Hepatocyte (in vitro differentiated cells): Measurements from ENCODE around the gene RCBTB1. TPM values are rescaled to one million over a fixed set of nuclear protein-coding genes. Genes with fewer than 3 reads are reported as not detected.
"Not testable (repeated sequence)": the region's sequence is repeated elsewhere in the genome, so short reads cannot be mapped to it uniquely, and the experiment has no call there.

Source experiments
- DNase-seq: peaks from one replicate; pipeline ENCODE4 v3.0.0-alpha.2; 2016; ENCODE audit warnings: low spot score
- H2AFZ ChIP-seq: fragments of 200-600 bp; sonication (generic); 2 replicates; pipeline ENCODE4 v1.6.0; 2016; ENCODE audit warnings: antibody characterized with exemption, mild to moderate bottlenecking
- H3K27ac ChIP-seq: fragments of 200-600 bp; sonication (generic); 2 replicates; pipeline ENCODE4 v1.5.1; 2016; ENCODE audit warnings: mild to moderate bottlenecking
- H3K27me3 ChIP-seq: fragments of 200-600 bp; sonication (generic); 2 replicates; pipeline ENCODE4 v1.6.1; 2016
- H3K36me3 ChIP-seq: fragments of 200-600 bp; sonication (generic); replicated peaks from 2 replicates; pipeline ENCODE4 v1.5.1; 2016; ENCODE audit warnings: low read depth; ENCODE audit not compliant: insufficient read depth
- H3K4me1 ChIP-seq: fragments of 200-600 bp; sonication (generic); 2 replicates; pipeline ENCODE4 v1.5.1; 2016; ENCODE audit warnings: mild to moderate bottlenecking, moderate library complexity; ENCODE audit not compliant: insufficient read depth
- H3K4me2 ChIP-seq: fragments of 200-600 bp; sonication (generic); 2 replicates; pipeline ENCODE4 v1.6.0; 2016
- H3K4me3 ChIP-seq: fragments of 200-600 bp; sonication (generic); 2 replicates; pipeline ENCODE4 v1.5.1; 2016; ENCODE audit warnings: mild to moderate bottlenecking
- H3K79me2 ChIP-seq: fragments of 200-600 bp; sonication (generic); 2 replicates; pipeline ENCODE4 v1.6.0; 2017; ENCODE audit warnings: mild to moderate bottlenecking
- H3K9me2 ChIP-seq: fragments of 200-600 bp; sonication (generic); replicated peaks from 2 replicates; pipeline ENCODE4 v1.6.0; 2017; ENCODE audit warnings: mild to moderate bottlenecking; ENCODE audit not compliant: insufficient read depth
- H3K9me3 ChIP-seq: fragments of 200-600 bp; sonication (generic); 2 replicates; pipeline ENCODE4 v1.5.1; 2016; ENCODE audit warnings: low read depth, mild to moderate bottlenecking
- H4K20me1 ChIP-seq: fragments of 200-600 bp; sonication (generic); 2 replicates; pipeline ENCODE4 v1.6.0; 2016; ENCODE audit warnings: mild to moderate bottlenecking; ENCODE audit not compliant: insufficient read depth, poor library complexity, severe bottlenecking
- EZH2 ChIP-seq: fragments of 200-600 bp; sonication (generic); IDR thresholded peaks from 2 replicates; pipeline ENCODE4 v1.6.1; 2016; ENCODE audit warnings: antibody characterized with exemption, mild to moderate bottlenecking, borderline replicate concordance
- EZH2phosphoT487 ChIP-seq: fragments of 200-600 bp; sonication (generic); IDR thresholded peaks from one replicate; pipeline ENCODE4 v1.6.1; 2018; ENCODE audit warnings: antibody characterized with exemption, mild to moderate bottlenecking, low read depth, moderate library complexity; ENCODE audit not compliant: unreplicated experiment, severe bottlenecking
- WGBS: methylation state at CpG from one replicate; pipeline ENCODE4 v1.1.6; 2016; ENCODE audit warnings: low lambda C conversion rate; ENCODE audit errors: missing lambda C conversion rate; 5-methylcytosine and 5-hydroxymethylcytosine counted together
- polyA plus RNA-seq: library from polyadenylated mRNA; unstranded; fragments of >200 nt; fragmentation: Nextera tagmentation; extraction: Ambion mirVana; gene quantifications from 2 replicates; pipeline ENCODE4 v1.2.1, GENCODE V29; 2016
- total RNA-seq: library from RNA; depleted of rRNA; stranded (reverse); fragments of >200 nt; gene quantifications from 2 replicates; pipeline ENCODE4 v1.2.3, GENCODE V29; 2014
- TF ChIP-seq, protein P1 (sequence below): fragments of 200-600 bp; sonication (generic); IDR thresholded peaks from 2 replicates; pipeline ENCODE4 v1.5.1; 2016; ENCODE audit warnings: antibody characterized with exemption, mild to moderate bottlenecking; ENCODE audit not compliant: poor library complexity

The RCBTB1 gene
- total and polyA plus RNA-seq, 2 experiments from 2014 or later, result 14.6 to 25.1 TPM

DNA sequence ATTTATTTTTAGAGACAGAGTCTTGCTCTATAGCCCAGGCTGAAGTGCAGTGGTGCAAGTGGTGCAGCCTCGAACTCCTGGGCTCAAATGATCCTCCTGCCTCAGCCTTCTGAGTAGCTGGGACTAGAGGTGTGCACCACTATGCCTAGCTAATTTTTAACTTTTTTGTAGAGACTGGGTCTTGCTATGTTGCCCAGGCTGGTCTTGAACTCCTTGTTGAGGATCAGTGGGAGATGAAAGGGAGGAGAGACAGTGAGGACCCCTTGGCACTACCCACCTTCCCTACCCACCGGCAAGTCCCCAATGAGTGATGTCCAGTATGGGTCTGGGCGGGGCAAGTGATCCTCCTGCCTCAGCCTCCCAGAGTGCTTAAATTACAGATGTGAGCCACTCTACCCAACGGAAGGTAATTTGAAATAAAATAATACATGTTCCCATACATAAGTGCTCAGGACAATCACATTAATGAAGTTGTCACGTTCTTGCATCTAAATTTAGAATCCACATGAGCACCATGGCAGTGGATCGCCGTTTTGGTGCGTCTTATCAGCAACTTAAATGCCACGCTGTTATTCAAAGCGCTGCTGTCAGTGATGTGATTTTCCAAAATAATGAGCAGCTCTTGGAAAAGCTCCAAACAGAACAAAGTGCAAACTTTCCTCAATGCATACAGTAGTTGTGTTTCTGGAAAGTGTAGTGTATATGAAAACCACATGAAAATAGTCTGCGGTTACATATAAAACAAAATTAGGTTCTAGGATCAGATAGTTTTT is 37.0 kb upstream of the RCBTB1 start:
- no peaks in the 10 kb centered on the region for H3K36me3 ChIP-seq
- peaks cover 6% of the 10 kb centered on the region for H3K4me1 ChIP-seq
- no peak overlapping the region for H2AFZ ChIP-seq
- H3K79me2 ChIP-seq, result no peaks in the 10 kb centered on the region
- no peak overlapping the region for H3K27ac ChIP-seq
- H3K9me3 ChIP-seq, result no peaks in the 10 kb centered on the region
- DNase-seq, result no peak
- TF ChIP-seq, protein P1, sequence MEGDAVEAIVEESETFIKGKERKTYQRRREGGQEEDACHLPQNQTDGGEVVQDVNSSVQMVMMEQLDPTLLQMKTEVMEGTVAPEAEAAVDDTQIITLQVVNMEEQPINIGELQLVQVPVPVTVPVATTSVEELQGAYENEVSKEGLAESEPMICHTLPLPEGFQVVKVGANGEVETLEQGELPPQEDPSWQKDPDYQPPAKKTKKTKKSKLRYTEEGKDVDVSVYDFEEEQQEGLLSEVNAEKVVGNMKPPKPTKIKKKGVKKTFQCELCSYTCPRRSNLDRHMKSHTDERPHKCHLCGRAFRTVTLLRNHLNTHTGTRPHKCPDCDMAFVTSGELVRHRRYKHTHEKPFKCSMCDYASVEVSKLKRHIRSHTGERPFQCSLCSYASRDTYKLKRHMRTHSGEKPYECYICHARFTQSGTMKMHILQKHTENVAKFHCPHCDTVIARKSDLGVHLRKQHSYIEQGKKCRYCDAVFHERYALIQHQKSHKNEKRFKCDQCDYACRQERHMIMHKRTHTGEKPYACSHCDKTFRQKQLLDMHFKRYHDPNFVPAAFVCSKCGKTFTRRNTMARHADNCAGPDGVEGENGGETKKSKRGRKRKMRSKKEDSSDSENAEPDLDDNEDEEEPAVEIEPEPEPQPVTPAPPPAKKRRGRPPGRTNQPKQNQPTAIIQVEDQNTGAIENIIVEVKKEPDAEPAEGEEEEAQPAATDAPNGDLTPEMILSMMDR, result no peak
- TF ChIP-seq EZH2phosphoT487, result no peak
- no peak for TF ChIP-seq EZH2
- no peak overlapping the region for H3K4me3 ChIP-seq
- H4K20me1 ChIP-seq, result no peaks in the 10 kb centered on the region
- no peaks in the 10 kb centered on the region for H3K9me2 ChIP-seq
- no peaks in the 10 kb centered on the region for H3K27me3 ChIP-seq
- H3K4me2 ChIP-seq, result no peak overlapping the region
- WGBS, result 88% methylated on average over 11 of the region's 11 CpGs

DNA sequence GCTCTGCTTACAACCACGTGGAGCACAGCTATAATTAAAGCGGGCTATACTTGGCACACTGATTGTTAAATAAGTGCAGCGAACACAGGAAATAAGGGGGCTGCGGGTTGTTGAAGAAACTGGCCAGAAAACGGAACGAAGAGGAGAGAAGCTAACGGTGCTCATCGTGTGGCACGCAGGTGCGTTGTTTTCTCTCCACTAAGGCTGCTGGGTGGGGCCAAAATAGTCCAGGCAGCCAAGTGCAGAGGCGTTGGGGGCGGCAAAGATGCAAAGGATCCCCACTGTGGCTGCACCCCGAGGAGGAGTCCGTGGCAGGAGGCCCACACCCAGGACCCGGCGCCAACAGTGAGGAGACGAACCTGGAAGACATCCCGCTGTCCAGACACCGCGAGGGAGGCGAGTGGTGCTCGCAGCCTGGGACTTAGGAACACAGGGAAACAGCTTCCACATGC is 34.8 kb upstream of the RCBTB1 start:
- Histone ChIP-seq H3K9me3 (no peaks in the 10 kb centered on the region), H3K27me3 (no peaks in the 10 kb centered on the region), H3K79me2 (no peaks in the 10 kb centered on the region), H3K4me2 (no peak overlapping the region), H3K4me1 (no peaks in the 10 kb centered on the region), H3K9me2 (no peaks in the 10 kb centered on the region), H3K27ac (no peak overlapping the region), H2AFZ (no peak overlapping the region), H3K4me3 (no peak overlapping the region), H4K20me1 (no peaks in the 10 kb centered on the region), H3K36me3 (no peaks in the 10 kb centered on the region)
- WGBS, result 88% methylated on average over 22 of the region's 22 CpGs
- TF ChIP-seq EZH2, result no peak
- no peak for DNase-seq

DNA sequence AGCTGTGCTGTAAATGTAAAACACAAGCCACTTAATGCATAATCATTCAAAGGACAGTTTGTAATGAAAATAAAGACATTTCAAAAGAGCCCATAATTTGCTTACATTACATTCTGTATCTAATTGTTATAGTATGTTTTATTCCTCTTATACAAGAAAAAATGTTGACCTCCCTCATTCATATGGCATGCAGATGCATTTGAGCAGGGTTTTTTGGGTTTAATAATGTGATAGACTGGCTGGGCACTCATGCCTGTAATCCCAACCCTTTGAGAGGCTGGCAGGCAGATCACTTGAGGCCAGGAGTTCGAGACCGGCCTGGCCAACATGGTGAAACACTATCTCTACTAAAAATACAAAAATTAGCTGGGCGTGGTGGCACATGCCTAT is 31.3 kb upstream of the RCBTB1 start:
- H3K79me2 ChIP-seq, result no peaks in the 10 kb centered on the region
- no peak overlapping the region for H3K4me2 ChIP-seq
- WGBS, result 90% methylated on average over 3 of the region's 3 CpGs
- H3K9me3 ChIP-seq, result no peaks in the 10 kb centered on the region
- no peaks in the 10 kb centered on the region for H3K4me1 ChIP-seq
- peak overlapping the region; percentile 85 for H3K27ac ChIP-seq
- H3K9me2 ChIP-seq, result no peaks in the 10 kb centered on the region
- no peaks in the 10 kb centered on the region for H3K27me3 ChIP-seq
- no peak for DNase-seq
- no peaks in the 10 kb centered on the region for H4K20me1 ChIP-seq
- H3K4me3 ChIP-seq, result no peak overlapping the region
- TF ChIP-seq, protein P1, result no peak
- TF ChIP-seq EZH2phosphoT487 (no peak), EZH2 (no peak)
- H3K36me3 ChIP-seq, result no peaks in the 10 kb centered on the region
- H2AFZ ChIP-seq, result peak overlapping the region; percentile 3

DNA sequence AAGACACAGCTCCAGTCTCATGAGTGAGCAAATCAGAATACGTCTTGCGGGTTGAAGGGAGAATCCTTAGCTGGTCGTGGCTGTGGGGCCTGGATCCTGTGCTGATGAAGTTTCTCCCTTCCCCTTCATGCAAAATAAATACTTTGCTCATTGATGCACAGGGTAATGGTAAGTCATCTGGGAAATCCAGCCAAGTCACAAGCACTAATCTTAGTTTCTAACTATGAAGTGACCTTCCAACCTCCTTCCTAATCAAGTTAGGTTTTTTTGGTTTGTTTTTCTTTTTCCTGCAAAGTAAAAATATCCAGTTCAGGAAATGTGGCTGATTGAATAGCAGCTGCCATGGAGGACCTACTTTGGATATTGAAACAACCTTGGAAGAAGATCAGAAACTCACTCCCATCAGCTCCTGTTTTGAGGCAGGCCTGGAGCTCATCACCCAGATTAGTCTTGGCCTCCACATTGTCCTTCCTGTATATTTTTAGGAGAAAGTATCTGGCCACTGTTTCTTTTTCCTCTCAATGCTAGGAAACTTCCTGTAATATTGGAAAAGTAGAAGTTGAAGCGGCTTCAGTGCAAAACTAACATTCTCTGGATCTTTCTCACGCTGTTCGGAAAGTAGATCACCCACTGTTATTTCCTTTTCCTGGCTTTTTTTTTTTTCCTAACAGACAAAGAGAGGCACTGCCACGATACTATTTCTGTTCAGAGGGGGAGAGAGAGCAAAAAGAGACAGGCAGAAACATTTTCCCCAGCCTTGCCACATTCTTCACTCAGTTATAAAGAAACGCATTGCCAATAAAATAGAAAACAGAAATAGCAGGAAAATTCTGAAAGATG is 30.7 kb upstream of the RCBTB1 start:
- no peaks in the 10 kb centered on the region for H4K20me1 ChIP-seq

DNA sequence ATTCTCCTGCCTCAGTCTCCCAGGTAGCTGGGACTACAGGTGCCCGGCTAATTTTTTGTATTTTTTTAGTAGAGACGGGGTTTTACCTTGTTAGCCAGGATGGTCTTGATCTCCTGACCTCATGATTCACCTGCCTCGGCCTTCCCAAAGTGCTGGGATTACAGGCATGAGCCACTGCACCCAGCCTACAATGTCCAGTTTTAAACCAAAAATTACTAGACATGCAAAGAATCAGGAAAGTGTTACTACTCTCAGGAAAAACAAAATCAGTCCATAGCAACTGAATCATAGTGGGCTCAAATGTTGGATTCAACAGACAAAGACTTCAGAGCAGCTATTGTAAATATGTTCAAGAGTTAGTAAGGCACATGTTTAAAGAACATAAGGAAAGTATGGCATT is 26.7 kb upstream of the RCBTB1 start:
- WGBS, result 97% methylated on average over 3 of the region's 3 CpGs
- not testable (repeated sequence) for H3K9me2 ChIP-seq, H3K4me1 ChIP-seq, H3K27ac ChIP-seq, H3K4me2 ChIP-seq, H3K36me3 ChIP-seq, H4K20me1 ChIP-seq, H2AFZ ChIP-seq, H3K4me3 ChIP-seq, H3K9me3 ChIP-seq, H3K79me2 ChIP-seq, DNase-seq, H3K27me3 ChIP-seq

More for the DNA sequence above, 30.7 kb upstream of the RCBTB1 start:
- Histone ChIP-seq H3K4me3 (no peak overlapping the region), H3K36me3 (no peaks in the 10 kb centered on the region), H3K27ac (peak overlapping the region; percentile 85), H3K4me2 (no peak overlapping the region), H3K4me1 (no peaks in the 10 kb centered on the region), H3K9me3 (no peaks in the 10 kb centered on the region), H3K27me3 (no peaks in the 10 kb centered on the region), H2AFZ (peak overlapping the region; percentile 3), H3K79me2 (no peaks in the 10 kb centered on the region), H3K9me2 (no peaks in the 10 kb centered on the region)
- no peak for DNase-seq
- TF ChIP-seq, protein P1, result no peak
- TF ChIP-seq EZH2phosphoT487, result no peak
- no peak for TF ChIP-seq EZH2
- WGBS, result 73% methylated on average over 8 of the region's 8 CpGs
